CD4-positive, alpha-beta T cell treated with Interleukin-6 at 100 ng/mL for 8 hours (primary cell): Measurements from ENCODE around the gene GAS7.

Source experiments
- DNase-seq: peaks from one replicate; pipeline ENCODE4 v3.0.0-alpha.2; 2020; ENCODE audit warnings: mixed read lengths, low spot score

GAS7 gene

GRCh38 chr17:10048629-10049350 lies 149.6 kb downstream of the GAS7 start:
- no peak for DNase-seq

- no peak for DNase-seq
These were observed 151.3 kb downstream of the GAS7 start for GRCh38 chr17:10046786-10047785.

- no peak for DNase-seq
These were observed 152.3 kb downstream of the GAS7 start for GRCh38 chr17:10045871-10046658.

DNA sequence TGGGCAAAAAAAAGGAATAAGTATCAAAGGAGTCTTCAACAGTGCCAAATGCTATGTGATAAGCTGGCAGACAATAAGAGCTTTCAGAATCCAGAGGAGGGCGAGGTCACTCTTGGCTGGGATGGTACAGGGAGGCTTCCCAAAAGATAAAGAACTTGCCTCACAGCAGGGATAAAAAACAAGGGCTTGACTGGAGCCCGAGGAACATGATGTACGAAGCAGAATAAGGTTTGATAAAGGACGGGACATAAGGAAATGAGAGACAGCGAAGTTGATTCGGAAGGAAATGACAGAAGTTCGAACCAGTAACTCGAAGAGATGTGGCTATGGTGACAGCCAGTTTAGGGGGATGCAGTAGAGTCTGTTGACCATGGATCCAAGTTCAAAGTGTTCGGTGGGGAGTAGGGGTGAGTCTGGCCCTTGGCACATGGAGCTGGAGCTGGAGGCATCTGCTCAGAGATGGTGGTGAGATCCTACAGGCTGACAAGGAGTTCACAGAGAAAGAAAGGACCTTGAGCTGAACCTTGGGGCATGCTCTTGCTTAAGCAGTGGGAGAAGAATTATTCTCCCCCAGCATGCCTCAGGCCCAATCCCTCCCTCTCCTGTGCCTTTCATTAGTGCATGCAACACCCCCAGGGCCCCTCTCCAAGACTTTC lies 155.7 kb downstream of the GAS7 start:
- DNase-seq = no peak

GRCh38 chr17:10041916-10042588 lies 156.4 kb downstream of the GAS7 start:
- no peak for DNase-seq

DNA sequence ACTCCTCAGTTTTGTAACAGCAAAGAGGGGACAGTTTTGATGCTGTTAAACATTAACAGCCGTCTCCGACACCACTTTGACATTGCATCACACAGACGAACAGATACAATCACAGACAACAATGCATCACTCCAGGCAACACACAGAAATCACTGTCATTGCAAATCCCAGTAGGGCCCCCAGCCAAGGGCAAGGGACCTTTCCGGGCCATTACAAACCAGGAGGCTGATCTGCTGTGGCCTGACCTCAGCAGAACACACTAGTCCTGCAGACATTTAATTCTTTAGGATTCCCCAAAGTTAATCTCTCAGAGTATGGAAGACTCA lies 157.2 kb downstream of the GAS7 start:
- DNase-seq = no peak

- no peak for DNase-seq
These were observed 161.8 kb downstream of the GAS7 start for GRCh38 chr17:10036511-10037061.

- no peak for DNase-seq
These were observed 162.5 kb downstream of the GAS7 start for GRCh38 chr17:10035885-10036284.

- no peak for DNase-seq
These were observed 163.5 kb downstream of the GAS7 start for GRCh38 chr17:10034719-10035475.

DNA sequence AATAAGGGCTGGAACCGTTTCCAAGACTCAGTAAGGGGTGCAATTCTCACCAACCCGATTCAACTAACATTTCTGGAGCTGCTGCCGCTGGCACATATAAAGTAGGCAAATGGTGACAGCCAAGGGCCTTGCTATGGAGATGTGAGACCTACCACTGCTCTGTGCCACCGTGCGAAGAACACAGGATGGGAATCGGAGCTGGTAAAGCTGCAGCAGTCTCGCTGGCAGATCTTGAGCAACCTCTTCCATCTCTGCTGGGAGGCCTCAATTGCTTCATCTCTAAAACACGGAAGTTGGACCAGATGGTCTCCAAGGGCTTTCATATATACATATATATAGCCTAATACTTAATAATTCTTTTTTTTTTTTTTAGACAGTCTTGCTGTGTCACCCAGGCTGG lies 164.4 kb downstream of the GAS7 start:
- no peak for DNase-seq

DNA sequence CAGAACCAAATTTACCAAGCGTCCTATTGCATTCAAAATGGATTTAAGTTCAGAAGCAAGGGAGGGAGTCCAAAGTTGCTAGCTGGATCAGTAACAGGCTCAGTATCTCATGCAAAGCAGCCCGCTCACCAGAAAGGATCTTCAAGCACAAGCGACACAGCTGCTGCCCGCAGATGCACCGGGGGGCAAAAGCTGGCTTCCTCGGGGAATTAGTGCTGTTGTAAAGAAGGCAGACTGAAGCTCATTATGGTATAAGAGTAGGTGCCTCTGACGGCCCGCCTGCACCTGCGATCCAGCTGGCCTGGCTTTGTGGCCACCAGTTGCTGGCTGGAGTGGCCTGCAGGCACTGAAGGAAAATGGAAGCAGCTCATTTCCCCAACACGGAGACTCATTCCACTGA lies 165.0 kb downstream of the GAS7 start:
- no peak for DNase-seq

DNA sequence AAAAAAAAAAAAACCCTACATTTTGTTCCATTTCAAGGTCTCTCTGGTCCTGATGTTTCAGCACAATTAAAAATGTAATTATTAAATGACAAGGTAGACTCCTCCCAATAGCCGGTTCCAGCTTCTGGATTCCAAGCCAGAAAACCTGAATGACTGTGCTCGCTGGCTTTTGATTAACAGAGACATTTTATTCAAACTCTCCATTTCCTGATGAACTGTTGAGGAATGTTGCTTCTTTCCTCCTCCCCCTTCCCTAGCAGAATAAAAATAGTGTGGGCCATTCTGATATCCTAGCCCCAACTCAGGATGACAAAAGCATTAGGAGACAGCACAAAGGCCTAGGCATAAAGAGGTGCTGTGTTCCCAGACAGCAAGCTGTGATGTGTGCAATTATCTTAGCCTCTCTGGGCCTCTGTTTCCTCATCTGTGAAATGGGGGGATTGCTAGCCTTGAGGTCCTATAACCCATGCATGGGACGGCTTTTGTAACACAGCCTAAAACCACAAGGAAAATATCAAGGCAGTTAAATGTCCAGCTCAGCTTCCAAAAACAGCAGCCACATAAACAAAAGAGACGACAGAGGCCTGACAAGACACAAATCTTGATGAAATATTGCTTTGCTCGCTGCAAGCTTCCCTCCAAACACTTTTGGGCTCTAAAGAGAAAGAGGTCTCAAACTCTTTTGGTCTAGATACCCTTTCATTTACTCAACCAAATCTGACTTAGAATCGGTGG lies 166.1 kb downstream of the GAS7 start:
- DNase-seq = no peak

GRCh38 chr17:10031606-10032005 lies 166.8 kb downstream of the GAS7 start:
- DNase-seq = no peak

DNA sequence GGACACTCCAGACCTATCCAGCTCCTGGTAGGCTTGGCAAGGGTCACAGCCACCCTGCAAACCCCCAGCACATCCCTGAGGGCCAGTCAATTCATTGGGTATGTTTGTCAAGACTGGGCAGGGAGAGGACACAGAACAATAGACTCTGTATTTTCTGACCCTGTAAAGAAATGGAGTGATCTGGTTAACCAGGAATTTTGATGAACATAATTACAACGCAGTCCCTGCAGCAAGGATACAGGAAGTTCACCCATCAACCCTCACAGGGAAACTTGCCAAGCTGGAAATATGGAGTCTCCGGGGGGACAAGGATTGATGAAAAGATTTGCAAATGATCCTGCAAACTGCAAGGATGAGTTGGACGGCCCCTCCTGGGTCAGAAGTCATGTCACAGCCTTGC lies 167.3 kb downstream of the GAS7 start:
- no peak for DNase-seq

DNA sequence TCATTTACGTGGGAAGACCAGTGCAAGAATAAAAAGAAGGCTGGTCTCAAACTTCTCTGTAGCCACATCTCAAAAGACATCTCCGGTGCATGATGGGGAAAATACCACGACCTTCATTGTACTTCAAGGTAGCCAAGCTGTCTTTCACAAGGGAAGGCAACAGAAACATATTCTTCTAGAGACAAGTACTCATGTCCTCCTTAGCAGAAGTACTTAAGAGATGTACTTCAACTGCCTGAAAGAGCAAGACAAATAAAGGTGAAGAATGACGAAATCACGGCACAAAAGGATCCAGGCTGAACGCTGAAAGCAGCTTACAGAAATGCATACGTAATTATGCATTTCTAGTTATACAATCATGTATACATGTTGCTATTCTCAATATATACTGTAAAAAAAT lies 169.3 kb downstream of the GAS7 start:
- no peak for DNase-seq

GRCh38 chr17:10025976-10026901 lies 172.2 kb downstream of the GAS7 start:
- DNase-seq = no peak

DNA sequence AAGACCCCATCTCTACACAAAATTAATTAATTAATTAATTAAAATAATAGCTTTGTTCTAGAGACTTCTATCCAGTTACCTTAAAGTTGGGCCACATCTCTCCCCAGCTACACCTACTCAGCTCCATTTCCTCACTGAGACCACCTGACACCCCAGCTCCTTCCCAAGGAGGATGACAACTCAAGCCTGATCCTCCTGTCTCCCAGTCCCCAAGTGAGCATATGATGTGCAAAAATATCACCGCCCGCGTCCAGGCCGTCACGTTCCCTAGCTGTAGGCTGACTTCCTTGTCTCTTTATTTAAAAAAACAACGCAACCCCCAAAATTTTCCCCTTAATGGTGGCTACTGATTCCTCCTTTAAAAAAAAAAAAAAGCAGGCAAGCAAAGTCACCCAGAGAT lies 173.2 kb downstream of the GAS7 start:
- no peak for DNase-seq

- no peak for DNase-seq
These were observed 176.0 kb downstream of the GAS7 start for GRCh38 chr17:10022416-10022815.
